ENCODE measurements around the gene ST6GAL2.

ST6GAL2 gene

DNA sequence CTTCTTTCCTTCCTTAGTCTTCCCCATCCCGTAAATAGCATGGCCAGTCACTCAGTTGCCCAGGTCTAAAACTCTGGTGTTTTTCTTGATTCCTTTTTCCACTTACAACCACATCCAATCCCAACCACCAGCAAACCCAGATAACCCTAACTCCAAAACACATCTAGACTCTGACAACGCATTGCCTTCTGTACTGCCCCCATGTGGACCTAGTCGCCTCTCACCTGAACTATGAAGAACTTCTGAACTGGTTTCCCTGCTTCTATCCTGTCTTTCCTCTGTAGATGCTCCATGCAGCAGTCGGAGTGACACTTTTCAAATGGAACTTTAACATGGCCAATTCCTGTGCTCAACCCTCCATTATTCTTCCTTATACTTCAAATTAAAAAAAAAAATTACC, 26.5 kb downstream of the ST6GAL2 start:
- no peak for DNase-seq

DNA sequence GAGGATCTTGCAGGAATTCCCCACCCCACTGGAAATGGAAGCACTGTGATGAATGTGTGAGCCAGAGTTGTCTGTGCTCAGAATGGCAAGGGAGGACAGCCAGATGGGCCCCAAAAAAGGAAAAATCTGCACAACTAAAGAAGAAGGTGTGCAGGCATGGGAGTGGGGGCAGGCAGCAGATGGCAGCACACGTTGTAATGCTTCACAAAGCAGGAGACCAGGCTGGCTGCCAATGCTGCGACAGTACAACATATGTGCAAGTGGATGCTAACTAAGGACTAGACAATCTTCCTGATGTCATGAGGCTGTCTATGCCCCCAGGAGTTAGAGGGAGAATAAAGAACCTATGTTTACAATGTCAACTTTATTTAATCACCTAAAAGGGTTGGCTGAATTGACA, 27.2 kb downstream of the ST6GAL2 start:
- no peak for DNase-seq

DNA sequence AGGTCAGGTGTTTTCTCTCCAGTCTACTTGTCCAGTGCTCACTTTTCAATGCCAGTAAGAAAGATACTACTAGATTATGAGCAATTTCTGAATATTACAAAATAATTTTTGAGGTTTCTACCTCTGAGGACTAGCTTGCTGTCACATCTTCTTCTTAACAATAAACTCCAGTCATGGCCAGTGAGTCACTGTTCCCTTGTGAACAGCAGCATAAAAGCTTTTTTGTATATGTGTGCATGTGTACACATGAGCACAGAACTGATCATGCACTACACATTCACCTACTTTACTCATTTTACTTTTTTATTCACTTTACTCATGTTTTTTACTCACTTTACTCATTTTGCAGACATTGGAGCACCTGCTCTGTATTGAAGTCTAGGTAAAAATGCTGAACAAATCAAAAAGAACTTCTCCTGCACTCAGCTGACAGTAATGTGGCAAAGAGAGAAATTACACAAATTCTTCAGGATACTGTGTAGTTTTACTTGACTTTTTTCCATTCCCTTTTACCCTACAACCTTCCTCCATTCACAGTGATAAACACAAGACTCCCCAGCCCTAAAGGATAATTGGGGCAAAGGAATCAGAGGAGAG, 28.0 kb downstream of the ST6GAL2 start:
- DNase-seq: no peak

DNA sequence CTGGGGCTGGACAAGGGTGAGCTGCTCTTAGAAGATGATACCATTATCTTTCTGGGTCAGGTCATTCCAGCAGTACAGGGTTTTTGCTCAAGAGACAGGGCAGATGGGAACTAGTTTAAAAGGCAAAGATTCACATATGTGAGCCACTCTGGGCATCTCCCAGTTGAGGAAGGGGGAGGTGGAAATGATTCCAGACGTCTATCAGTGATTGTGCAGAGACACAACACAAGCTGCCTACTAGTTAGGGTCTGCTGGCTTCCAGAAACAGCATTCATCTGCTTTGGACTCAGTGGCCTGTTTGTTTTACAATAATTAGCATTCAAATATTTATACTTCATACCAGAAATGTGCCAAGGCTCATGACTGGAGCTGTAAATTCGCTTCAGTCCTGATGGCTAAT, 32.3 kb downstream of the ST6GAL2 start:
- no peak for DNase-seq

DNA sequence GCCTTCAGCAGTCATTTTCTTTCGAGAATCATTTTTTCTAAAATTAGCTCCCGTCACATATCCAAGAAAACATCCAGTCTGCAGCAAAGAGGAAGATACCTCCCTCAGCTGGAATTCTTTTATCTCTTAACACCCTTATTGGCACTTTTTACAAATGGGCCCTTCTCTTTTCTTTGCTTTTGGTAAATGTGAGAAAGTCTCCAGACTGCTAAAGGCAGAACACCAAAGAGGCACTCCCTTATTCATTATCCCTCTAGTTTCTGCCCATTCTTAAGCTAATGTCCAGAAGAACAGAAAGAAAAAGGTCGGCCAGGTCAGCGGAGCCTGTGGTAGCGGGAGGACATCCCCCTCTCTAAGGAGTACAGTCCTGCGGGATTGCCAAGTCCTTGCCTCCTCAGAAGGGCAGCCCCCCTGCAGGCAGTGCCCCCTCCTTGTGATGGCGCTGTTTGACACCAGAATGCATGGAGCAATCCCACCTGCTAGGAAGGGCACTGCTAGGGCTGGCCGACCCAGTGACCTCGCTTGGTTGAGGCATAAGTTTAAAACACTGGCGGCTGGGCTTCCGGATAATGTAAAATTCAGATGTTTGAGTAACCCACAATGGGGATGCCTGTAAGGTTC, 34.0 kb downstream of the ST6GAL2 start:
- no peak for DNase-seq

DNA sequence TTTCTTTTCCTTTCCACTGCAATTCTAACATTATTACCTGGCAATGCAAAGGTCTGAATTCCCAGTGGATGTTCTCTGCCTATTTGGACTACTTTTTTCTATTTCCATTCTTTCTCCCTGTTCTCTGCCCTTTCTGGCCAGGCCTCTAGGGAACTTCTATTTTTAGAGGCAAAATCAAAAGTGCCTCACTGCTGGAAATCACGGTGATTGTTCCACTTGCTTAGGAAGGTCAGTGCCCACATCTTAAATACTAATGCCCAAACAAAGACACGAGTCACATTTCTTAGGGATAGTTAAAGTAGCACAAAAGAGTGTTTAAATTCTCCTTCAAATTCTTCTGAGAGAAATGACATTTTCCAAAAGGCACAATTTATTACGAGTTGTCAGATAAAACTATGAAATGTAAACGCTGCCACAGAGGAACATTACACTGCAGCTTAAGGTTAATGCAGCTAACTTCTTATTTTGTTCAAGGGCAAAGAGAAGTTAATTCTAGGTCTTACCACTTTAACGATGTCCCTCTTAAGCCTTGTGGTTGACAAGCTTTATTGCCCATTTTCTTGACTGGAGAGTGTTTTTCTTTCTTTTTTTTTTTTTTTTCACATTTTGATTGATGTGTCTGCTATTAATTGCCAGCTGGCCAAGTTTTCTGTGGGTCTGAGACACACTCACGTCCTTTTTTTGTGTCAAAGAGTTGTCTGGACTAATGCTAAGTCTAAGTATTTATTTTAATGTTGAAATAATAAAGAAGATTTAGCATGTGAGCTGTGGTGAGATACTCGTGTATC, 34.7 kb downstream of the ST6GAL2 start:
- no peak for DNase-seq

DNA sequence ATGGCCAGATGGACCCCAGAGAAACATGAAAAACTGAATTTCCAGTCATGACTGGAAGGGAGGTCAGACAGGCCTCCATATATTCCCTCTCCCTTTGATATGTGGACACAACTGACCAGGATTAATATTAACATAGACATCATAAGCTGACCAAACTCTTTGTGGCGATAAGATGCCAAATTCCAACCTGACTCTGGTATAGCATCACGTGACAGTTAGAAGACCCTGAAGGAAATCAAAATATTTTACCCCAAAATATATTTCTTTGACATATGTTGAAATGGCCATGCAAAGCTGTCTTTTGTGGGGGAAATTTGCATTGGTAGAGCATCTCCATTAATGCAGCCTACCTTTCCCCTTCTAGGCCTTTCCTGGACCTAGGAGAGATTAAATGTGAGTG, 36.7 kb downstream of the ST6GAL2 start:
- DNase-seq: no peak

DNA sequence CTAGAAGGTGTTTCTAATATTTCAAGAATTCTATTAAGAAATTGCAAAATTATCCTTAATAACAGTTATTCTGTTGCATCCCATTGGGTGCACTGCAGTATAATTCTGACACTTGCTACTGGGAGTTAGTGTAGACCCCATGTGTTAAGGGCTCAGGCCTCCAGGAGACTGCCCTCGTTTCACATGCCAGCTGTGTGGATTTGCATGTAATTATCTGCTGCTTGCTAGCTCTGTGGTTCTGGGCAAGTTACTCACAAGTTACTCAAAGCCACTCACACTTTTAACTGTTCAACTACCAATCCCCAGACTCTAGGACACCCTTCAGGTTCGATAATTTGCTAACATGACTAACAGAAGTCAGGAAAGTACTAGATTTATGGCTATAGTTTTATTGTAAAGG, 38.6 kb downstream of the ST6GAL2 start:
- no peak for DNase-seq

DNA sequence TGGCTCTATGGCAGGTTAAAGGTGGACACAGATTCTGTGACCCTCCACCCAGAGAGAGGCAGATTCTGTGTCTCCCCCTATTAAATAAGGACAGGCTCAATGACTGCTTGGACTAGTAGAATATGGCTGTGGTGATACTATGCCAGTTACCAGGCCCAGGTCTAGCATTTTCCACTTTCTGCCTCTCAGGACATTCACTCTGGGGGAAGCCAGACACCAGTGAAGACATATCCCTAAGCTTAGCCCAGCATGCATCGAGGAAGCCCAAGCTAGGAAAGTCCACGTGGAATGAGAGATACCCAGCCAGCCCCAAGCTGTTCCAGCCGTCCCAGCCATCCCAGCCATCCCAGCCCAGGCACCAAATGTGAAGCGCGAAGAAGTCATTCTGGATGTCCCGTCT, 40.3 kb downstream of the ST6GAL2 start:
- no peak for DNase-seq

DNA sequence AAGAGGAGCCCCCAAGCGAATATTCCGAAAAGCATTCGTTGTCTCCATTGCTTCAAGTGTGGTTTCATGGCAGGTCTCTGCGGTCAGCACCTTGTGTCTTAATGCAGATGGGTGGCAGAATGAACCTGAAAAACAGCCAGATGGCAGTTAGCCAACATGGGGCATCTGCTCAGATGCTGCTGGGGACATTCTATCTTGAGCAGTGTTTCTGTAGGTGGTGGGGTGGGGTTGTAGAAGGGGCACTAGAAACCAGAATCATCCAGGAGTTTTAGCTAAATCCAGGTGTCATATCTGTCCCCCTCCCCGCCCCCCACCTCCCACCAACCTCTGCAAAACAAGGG, 42.1 kb downstream of the ST6GAL2 start:
- no peak for DNase-seq

DNA sequence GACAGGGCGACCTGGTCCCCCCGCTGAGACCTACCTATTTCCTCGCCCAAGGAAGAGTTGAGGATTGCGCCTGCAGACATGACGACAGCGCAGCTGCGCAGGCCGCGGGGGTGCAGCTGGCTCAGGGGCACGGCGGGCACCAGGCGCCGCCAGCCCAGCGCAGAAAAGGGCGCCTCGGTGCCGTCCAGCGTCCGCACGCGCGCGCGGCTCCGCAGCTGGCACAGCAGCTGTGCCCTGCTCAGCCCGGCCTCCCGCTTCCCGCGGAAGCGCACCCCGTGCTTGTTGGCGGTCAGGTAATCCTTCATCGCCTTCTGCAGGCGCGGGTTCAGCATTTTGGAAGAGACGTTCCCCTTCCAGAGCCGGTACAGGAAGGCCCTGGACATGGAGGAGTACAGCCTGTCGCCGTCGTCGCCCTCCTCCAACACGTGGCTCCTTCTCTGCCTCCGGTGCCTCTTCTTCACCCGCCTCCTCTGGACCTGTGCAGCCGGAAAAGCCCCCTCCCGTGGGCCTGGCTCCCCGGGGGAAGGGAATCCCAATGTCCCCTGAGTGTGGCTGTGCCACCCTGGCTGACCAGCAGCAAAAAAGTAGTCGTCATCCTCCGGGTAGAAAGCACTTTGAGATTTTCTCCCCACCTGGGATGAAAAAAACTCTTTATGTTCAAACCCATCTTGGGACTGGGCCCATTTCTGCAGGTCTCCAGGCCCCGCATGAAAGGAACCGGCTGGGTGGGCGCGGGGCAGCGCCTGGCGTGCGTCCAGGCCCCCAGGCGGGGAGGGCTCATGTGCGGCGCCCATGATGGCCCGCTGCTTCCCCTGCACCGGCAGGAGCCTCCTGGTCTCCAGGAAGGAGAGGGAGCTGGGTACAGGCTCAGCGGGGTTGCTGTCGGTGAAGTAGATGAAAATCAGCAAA, 42.7 kb downstream of the ST6GAL2 start:
- no peak for DNase-seq

DNA sequence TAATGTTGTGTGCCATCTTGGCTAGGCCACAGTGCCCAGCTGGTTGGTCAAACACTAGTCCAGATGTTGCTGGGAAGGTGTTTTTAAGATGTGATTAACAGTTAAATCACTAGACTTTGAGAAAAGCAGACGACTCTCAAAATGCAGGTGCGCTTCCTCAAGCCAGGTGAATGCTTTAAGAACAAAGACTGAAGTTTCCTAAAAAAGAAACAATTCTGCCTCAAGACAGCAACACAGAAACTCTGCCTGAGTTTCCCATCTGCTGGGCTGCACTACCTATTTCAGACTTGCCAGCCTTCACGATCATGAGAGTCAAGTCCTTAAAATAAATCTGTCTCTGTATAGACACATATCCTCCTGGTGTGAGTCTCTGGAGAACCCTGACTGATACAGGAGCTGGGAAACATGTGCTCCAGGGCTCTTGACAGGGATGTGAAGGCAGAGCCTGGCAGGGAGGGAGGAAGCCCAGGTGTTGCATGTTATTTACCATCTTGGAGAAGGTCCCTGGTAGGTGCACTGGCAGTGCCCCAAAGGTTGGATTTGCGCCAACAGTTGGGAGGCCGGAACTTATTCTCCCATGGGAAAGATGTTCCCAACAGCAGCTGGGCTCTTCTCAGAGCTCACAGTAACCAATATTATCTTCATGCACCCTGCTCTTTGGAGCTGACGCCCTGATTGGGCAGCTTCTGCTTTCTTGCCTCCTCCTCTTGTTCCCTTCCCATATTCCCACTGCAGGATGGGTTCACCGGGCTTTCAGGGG, 43.9 kb downstream of the ST6GAL2 start:
- no peak for DNase-seq

DNA sequence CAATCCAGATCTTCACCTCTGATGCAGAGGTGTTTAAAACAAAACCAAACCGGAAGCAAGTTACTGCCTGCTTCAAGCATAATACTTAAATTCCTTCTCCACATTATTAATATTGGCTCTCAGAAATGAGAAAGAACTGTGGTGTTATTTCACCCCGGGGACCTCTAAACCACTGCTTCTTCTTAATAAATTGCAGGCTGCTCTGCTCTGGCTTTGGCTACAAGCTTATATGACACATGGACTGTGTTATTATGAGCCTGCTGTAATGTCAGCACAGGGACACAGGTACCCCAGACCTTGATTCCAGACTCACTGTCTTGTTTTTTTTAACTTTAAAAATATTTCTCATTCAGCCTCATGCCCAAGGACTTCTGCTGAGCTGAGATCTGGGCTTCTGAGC, 45.1 kb downstream of the ST6GAL2 start:
- peak; percentile 38 for DNase-seq

DNA sequence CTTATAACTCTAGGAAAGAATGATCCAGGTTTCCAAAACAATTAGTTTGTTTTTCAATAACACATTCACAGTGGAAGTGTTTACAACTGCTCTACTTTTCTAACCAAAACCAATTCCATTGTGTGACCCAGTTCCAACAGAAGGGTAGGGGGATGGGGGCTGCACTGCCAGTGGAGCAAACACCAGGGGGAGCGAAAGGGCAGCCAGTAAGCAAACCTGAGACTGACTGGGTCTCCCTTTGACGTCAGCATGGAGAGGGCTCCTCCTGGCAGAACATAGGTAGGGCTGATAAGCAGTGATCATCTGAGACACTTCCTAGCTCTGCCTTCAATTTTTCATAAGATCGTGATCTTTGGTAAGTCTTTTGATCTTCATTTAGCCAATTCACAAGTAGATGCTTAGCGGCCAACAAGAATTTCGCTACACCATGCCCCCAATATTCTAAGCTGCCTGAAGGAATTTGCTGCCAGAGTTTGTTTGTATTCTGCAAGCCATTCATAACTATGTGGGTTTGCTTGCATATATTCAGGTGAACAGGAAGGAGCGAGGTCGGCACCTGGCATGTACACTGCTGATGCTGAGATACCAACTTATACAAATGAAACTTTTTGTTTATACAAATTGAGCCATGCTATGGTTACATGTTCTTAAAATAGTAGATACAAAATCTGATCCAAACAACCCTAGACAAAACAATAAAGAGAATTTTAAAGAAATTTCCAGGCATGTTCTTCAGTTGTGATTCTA, 45.9 kb downstream of the ST6GAL2 start:
- no peak for DNase-seq

DNA sequence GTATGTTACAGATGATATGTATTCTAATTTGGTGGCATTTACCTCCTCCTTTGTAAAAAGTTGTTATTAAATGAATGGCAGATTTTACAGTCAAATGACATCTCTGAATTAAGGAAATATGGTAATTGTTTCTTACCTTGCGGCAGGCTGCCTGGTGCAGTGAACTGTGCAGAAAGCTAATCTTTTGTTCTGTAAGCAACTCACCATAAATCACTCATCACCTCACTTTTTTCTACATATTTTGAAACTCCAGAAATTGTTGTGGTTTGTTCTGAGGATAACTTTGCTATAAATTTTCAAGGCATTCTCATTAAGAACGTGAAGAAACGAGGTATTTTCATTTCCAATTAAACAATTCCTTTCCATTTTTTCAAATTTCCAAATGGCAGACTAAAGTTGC, 52.7 kb downstream of the ST6GAL2 start:
- no peak for DNase-seq

DNA sequence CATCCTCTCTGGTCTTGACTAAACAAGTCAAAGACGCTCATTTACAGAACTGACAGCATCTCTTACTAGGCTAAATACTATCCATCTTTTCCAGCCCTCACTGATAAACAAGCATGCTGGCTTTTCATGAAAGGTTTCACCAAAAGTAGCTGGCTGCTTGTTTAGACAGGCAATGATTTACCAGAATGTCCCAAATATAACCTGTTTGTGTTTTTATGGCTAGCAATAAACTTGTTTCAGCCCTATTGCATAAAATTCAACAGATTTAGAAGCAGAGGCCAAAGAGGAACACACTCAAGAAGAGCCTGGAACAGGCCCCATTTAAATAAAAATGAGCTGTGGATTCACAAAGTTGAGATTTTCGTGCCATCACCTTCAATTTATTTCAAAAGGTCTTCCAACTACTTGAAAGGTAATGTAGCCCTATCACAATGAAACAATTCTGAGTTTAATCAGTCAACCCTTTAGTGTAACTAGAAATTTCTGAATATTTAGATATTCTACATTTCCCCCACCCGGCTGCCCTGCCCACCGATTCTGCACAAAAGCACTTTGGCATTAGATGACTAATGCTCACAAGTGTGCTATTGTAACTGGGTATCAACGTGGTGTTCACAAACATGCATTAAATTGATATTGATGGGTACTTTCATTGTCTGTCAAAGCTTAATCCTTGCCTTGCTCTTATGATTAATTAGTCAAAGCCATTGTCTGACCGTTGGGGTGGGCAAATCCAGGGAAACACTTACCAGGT, 54.0 kb downstream of the ST6GAL2 start:
- DNase-seq: no peak

DNA sequence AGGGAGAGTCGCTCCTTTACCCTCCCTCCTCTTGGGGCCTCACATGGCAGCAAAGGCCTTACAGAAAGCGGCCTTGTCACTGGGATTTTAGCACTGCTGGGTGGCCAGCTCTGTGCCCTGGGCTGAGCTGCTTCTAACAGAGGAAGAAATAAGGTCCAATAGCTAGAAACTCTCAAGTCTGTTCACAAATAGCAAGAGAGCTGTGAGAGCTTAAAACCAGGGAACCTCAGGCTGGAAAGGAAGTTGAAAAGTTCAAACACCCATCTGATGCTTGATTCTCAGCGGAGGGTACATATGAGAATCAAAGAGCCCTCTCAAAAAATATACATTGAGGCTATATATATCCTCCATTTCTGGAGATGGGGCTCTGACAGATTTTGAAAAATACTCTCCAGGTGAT, 54.7 kb downstream of the ST6GAL2 start:
- no peak for DNase-seq

DNA sequence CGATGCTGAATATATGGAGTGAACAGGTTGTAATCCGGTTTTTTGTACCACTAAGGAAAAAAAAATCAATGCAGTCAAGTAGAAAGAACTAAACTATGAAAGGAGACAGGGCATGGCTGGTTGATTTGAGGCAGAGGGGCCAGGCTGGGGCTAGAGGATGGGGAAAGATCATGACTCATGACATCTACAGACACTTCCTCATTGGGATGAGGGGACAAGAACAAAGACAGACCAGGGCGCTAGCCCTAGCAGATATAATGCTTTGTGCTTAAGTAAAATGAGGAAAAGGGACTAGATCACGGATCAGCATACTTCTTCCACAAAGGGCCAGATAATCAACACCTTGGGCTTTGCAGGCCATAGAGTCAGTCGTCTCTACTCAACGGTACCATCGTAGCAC, 55.8 kb downstream of the ST6GAL2 start:
- no peak for DNase-seq

DNA sequence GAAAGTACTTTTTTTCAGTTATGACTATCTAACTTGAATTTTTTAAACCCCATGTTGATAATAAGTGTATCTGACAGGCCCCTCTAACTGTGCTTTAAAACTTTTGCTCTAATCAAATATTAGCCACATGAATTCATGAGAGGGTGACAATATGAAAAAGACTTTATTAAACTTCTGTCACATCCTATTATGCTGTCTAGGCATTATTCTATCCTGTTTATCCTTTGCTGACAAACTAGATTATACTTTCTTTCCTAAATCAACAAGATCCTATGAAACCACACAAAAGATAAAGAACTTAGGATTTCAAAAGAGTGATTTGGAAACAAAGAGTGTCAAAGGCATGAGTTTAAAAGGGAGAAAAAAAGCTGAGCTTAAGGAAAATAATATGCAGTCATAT, 57.8 kb downstream of the ST6GAL2 start:
- DNase-seq: no peak

DNA sequence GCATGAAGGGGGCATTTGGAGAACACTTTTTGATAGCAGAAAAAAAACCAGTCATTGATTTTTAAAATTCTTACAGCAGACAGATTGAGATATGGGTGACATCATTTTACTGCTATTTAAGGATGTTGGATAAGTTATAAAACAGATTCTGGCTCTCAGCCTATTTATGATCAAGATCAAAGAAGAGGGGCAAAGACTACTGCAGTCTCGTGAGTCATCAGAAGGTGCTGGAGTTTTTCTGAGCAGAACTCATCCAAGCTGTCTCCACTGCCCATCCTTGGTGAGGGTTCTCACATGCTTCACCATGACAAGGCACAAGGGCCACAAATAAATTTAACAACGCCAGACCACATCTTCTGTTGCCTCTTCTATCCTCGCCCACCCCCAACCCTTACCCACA, 58.8 kb downstream of the ST6GAL2 start:
- DNase-seq: no peak

DNA sequence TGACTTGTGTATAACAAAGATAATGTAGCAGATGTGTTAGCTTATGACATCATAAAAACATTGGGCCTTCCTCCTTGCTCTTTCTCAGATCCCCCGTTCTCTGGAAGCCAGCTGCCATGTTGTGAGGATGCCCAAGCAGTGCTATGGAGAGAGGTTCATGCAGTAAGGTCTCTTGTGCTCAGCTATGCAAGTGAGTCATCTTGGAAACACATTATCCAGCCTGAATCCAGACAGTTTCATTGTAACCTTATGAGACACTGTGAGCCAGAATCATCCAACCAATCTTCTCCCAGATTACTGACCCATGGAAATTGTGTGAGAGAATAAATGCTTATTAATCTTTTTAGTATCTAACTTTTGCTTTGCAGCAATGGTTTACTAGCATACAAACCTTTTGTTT, 60.8 kb downstream of the ST6GAL2 start:
- no peak for DNase-seq
